ENCODE results near the gene NPAS3. TPM values are rescaled to one million over a fixed set of nuclear protein-coding genes. Genes with fewer than 3 reads are reported as not detected.

NPAS3 gene
- total RNA-seq, 1 experiment from 2014 or later = 0.90 TPM

DNA sequence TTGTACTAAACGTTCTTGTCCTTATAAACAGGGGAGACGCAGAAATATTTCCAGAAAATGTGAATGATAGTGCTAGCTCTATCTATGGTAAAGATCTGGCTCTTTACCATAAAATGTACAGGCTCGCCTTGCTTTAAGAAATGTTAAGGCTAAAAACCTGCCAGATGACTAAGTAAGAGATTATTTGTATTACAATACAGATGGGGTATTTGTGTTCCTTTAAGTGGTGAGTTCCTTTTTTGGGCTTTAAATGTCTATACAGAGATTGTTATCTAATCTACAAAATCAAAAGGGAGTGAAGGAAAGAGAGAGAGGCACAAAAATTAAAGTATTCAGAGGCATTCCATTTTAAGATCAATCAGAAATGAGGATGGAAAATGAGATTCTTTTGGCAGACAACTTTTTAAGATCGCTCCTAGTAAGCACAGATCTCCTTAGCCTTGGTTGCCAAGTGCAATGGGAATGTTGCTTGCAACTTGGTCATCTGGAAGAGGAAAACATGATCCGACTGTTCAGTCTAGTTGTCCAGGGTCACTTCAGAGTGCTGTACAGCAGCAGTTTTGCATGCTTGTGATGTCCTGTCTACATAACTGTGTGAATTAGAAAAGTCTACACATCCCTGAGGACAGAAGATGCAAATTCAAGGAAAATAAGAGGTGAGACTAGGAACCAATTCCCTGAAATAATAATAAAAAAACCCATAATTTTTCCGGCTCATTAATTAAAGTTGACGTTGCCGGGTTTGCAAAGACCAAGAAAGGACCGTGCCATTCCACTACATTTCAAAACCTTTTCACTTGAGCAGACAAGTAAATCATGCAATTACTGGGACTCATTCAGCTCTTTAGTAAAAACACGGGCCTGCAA is 631.4 kb downstream of the NPAS3 start:
- DNase-seq (ENCODE audit: low read depth, low spot score) = no peak
- in situ Hi-C loops (cut with HindIII; ENCODE audit: low pct_unique_long_range_greater_than_20kb, low sequenced_read_pairs) = no loop called here

DNA sequence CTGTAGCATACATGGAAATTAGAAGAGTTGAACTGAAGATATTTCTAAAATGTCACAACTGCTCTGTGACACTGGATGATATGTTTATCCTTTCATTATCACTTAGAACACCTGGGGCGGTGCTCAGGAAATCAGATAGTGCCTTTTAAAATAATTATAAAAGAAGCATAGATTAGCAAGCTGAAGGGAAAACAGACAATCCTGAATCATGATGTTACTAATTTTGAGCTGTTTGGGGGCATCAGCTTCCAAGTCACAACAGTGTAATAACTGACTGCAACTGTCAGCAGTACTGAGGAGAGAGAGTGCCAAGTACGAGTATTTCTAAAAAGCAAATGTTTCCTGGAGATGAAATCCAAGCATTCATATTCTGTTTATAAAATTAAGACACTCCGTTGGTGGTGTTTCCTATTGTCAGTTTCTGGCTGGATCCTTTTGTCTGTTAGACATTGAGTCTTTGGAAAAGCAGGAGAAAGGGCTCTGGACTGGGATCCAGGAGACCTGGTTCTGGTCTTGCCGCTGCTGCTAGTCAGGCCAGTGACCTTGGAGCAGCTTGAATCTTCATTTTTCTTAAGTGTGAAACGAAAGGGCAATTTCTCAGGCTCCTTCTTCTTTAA is 632.1 kb downstream of the NPAS3 start:
- no peak for DNase-seq (ENCODE audit: low read depth, low spot score)
- in situ Hi-C loops (cut with HindIII; ENCODE audit: low pct_unique_long_range_greater_than_20kb, low sequenced_read_pairs) = no loop called here

DNA sequence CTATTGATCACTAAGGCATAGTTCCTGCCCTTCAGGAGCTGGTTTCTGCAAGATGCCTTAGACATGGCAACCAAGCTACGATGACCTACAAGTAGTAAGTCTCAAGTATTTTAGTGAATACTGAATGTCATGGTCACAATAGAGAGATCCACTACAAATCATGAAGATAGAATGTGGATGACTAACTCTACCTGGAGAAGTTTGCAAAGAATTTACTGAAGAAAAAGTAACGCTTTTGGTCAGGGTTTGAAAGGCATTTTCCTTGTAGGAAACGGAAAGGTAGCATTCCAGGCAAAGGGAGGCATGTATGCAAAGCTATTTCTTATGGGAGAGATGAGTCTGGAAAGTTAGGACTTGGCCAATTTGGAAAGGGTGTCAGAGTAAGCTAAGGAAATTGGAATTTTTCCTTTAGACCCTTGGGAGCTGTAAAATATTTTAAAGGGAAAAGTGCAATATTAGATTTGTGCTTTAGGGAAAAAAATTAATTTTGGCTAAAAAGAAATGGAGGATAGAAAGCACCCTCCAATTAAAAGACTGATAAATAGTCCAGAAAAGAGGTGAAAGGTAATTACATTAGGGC is 634.7 kb downstream of the NPAS3 start:
- in situ Hi-C loops (cut with HindIII; ENCODE audit: low pct_unique_long_range_greater_than_20kb, low sequenced_read_pairs) = no loop called here

DNA sequence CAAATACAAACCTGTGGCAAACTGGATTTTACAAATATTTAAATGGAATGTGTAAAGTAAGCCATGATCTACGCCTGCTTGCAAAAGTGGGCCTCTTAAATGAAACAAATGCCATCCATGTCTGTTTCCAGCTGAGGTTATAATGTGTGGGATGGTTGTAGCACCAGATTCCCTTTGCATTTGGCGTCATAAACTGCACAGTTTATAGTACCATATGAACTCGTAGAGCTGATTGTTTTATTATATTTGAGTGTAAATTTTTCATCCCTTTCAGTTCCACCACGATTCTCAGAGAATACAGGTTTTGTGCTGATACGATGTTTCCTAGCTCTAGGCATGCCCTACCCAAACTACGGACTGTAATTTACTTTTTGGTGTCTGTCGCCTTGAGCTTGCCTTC is 637.3 kb downstream of the NPAS3 start:
- in situ Hi-C loops (cut with HindIII; ENCODE audit: low pct_unique_long_range_greater_than_20kb, low sequenced_read_pairs) = no loop called here
- DNase-seq (ENCODE audit: low read depth, low spot score) = no peak

More for the DNA sequence above, 634.7 kb downstream of the NPAS3 start:
- no peak for DNase-seq (ENCODE audit: low read depth, low spot score)

DNA sequence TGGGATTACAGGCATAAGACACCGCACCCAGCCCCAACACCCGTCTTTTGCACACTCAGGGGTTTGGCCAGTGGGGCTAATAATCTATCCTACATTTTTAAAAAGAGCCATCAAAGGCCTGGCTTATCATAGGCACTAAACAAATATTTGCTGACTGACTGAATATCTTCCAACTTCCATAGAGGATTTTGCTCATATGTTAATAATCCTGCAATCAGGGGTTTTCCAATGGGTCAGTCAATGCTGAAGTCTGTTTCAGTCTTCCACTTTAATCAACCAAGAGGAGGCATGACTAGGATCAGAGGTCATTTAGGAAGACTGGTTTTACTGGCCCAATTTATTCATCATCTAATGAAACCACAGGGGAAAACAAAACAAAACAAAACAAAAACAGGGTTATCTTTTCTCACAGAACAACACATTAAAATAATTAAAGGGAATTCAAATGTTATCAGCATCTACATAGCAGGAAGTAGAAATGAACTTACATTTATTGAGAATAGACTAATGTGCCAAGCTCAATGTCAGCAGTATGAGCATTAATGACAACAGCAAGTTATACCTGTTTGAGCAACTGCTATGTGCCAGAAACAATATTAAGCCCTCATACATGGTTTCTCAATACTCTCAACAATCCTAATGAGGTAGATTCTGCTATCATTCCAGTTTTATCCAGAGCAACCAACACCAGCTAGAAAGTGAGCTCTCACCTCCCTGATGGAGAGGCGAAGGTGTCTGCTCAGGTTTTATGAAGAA is 640.0 kb downstream of the NPAS3 start:
- DNase-seq (ENCODE audit: low read depth, low spot score) = no peak
- in situ Hi-C loops (cut with HindIII; ENCODE audit: low pct_unique_long_range_greater_than_20kb, low sequenced_read_pairs) = no loop called here

DNA sequence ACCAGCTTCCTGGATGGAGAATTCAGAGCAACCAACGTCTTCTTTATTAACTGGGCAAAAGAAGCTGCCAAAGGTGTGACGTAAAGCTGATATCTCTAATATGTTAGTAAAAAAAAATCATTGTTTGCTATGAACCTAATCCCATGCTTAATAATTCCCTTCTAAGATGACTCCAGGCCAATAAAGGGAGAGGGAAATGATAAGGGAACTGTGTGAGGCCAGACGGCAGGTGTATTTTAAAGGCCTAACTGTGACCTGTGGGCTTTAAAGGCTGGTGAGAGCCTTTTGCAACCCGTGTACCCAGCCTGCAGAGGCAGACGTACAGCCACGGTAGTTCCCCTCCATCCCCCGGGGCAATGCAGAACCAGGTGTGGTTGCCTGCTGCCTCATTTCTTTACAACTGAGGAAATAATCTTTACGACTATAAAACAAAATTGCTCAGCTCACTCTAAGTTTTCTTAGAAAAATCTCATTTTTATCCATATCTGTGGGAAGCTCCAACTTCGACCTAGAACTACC is 641.6 kb downstream of the NPAS3 start:
- in situ Hi-C loops (cut with HindIII; ENCODE audit: low pct_unique_long_range_greater_than_20kb, low sequenced_read_pairs) = no loop called here

DNA sequence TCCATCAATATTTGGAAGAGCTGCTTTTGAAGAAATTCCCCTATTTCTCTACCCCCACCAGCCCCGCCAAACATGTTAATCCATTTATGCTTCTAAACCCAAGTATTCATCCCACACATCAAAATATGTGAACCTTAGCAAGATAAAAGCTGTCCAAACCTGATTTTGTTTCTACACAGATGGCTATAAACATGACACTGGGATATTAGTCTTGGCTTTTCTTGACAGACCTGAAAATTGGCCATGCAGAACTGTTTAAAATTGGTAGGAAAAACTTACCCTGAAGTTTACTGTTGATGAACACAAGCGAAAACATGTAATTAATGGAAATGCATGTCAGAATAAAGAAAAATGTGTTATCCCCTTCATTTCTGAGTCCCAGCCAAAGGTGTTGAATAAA is 642.2 kb downstream of the NPAS3 start:
- DNase-seq (ENCODE audit: low read depth, low spot score) = no peak
- in situ Hi-C loops (cut with HindIII; ENCODE audit: low pct_unique_long_range_greater_than_20kb, low sequenced_read_pairs) = no loop called here

More for the DNA sequence above, 641.6 kb downstream of the NPAS3 start:
- no peak for DNase-seq (ENCODE audit: low read depth, low spot score)

DNA sequence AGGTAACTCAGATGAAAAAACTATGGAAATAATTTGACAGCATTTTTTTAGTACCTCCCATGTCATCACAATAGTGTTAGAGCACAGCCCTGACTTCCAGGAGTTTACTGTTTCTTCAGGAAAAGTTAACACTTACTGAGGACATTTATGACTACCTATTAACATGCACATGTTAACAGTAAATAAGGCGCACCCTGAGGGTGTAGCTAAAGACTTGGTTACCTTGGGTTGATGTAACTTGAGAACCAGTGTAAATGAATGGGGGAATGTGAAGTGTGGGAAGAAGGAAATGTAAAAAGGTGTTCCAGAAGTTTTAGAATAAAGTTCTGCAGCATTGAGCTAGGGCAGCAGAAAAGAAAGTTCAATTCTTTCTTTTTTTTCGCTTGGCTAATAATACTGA is 646.0 kb downstream of the NPAS3 start:
- in situ Hi-C loops (cut with HindIII; ENCODE audit: low pct_unique_long_range_greater_than_20kb, low sequenced_read_pairs) = no loop called here
- DNase-seq (ENCODE audit: low read depth, low spot score) = no peak

DNA sequence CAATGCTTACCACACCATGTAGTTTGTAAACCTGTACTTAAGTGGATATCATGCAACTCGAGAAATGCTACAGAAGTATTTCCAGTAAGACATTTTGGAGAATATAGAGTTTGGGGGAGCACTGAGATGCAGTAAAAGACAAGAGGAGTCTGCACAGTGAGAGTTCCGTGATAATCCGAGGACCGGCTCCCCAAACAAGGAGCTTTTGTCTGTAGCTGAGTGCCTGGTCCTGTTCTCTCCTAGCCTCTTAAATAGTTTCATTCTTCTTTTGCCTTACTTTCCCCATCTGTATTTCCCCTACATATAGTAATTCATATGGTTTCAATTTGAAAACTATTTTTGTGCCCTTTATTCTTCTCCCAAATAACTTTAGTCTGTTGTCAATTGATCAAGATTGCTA is 648.1 kb downstream of the NPAS3 start:
- in situ Hi-C loops (cut with HindIII; ENCODE audit: low pct_unique_long_range_greater_than_20kb, low sequenced_read_pairs) = no loop called here
- DNase-seq (ENCODE audit: low read depth, low spot score) = no peak

DNA sequence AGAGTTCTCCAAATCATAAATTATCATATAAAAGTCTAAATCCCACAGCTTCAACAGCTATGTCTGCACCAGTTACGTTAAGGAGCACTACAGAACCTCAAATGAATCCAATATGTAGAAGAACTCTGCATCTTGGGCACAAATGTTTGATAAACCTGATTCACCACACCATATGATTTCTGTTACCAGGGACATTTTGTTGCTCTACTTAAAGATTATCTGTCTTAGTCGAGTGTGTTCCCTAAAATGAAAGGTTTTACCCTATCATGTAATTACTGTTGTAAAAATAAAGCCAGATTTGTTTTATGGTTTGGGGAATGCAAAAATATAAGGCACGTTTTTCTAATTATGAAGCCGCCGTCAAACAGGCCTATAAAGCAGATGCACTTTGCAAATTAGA is 649.1 kb downstream of the NPAS3 start:
- in situ Hi-C loops (cut with HindIII; ENCODE audit: low pct_unique_long_range_greater_than_20kb, low sequenced_read_pairs) = no loop called here
- DNase-seq (ENCODE audit: low read depth, low spot score) = no peak

DNA sequence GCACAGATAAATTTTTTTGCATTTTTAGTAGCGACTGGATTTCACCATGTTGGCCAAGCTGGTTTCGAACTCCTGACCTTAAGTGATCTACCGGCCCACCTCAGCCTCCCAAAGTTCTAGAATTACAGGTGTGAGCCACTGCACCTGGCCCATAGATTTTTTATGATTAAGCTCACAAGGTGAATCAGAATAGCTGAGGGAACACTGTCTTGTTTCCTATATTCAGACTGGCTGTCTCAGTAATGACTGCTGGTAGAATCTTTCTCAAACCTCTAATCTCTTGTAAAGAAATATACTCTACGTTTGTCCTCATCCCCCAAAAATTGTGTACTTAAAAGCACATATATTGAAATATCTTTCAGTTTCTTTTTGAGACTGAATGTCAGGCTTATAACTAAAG is 650.1 kb downstream of the NPAS3 start:
- in situ Hi-C loops (cut with HindIII; ENCODE audit: low pct_unique_long_range_greater_than_20kb, low sequenced_read_pairs) = no loop called here
- DNase-seq (ENCODE audit: low read depth, low spot score) = no peak

DNA sequence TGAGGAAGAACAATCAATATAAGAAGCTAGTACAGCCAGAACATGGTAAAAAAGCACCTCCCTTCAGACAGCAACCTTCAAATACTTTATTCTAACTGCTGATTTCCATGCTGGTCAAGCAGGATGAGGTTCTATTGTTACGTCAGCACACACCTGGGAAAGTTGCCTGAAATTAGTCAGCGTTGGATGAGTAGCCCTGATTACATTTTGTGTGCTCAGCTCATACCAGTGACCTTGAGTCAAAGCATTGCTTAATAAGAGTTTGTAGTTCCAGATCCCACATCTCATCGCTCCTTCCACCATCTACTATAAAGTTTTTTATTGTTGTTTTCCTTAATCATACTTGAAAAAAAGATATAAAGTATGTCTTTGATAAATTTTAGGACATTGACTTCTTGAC is 650.7 kb downstream of the NPAS3 start:
- in situ Hi-C loops (cut with HindIII; ENCODE audit: low pct_unique_long_range_greater_than_20kb, low sequenced_read_pairs) = no loop called here
- DNase-seq (ENCODE audit: low read depth, low spot score) = no peak

DNA sequence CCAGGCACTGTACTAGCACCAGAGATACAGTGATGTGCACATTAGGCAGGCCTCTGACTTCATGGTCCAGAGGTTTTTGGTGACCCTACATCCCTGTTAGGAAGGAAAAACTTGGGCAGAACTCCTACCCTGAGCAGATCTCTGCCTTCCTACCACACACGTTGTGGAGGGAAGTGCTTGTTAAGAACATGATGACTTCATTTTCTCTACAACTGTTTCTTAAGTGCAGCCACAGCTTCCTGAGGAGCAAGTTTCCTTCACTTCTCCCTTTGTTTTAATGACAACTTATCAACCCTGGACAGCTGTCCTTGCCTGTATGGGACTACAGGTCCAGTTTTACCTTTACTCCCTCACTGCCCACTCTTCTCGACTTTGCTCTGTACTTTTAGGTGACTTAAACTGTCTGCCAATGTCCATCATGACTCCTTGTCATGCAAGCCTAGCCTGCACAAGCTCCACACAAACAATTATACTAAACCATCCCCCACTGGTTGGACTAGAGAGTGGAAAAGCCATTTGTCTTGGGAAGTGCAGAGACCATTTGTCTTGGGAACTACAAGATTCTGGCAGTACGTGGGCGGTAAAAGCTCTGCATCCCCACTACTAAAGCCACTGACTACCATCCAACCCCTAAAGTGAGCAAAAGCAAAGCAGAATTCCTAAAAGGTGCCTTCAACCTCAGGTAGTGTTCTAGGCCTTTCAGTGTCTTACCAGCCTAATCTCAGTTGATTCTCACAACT is 652.4 kb downstream of the NPAS3 start:
- DNase-seq (ENCODE audit: low read depth, low spot score) = no peak
- in situ Hi-C loops (cut with HindIII; ENCODE audit: low pct_unique_long_range_greater_than_20kb, low sequenced_read_pairs) = no loop called here

DNA sequence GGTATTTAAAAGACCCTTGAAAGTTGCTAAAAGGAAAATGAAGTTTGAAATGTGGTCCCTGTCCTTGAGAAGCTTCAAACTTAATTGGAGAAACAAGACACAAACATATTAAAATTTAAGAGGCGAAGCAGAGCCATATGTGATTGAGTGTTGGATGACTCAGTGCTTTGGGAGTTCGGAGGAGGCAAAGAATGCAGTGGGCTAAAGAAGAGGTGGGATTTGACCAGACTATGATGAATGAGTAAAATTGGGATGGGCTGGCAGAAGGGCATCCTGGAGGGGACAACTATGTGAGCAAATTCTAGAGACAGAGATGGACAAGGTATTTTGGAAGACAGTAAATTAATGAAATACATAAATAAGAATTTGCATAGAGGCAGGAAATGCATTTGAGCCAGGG is 653.6 kb downstream of the NPAS3 start:
- in situ Hi-C loops (cut with HindIII; ENCODE audit: low pct_unique_long_range_greater_than_20kb, low sequenced_read_pairs) = no loop called here
- no peak for DNase-seq (ENCODE audit: low read depth, low spot score)

DNA sequence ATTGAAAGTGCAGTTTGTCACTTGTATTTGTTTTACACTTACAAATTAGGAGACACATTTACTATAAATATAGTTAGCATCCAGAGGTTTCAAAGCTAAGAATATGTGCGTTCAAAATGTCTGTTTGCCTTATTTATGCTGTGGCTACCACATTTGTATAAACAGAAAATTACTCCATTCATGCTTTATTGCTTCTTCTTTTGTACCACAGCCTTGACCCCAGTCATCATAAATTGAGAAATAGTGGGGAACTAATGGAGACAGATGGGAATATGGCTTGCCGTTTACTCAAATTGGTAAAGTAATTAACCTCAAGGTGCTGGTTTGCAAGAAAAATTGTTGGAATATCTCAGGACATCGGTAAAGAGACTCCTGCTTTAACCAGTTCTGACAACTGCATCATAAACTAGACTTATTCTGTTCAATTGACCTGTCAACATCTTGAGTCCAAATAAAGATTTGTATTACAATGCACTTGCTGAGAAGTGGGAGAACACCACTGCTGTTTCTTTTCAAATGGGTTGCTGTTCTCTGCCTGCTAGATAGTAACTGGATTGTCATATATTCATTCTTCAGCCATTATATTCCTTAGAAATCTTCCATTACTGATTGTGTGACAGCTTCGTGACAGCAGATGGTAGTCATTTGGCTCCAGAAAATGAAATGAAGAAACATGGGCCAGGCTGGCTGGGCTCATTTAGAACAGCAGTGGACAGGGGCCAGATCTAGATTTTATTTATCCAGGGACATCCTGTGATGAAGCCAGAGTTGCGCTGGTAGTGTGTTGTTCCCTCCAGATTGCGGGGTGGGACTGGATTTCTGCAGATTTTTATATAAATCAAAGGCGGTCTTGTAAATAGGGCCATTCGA is 657.8 kb downstream of the NPAS3 start:
- DNase-seq (ENCODE audit: low read depth, low spot score) = no peak
- in situ Hi-C loops (cut with HindIII; ENCODE audit: low pct_unique_long_range_greater_than_20kb, low sequenced_read_pairs) = no loop called here

DNA sequence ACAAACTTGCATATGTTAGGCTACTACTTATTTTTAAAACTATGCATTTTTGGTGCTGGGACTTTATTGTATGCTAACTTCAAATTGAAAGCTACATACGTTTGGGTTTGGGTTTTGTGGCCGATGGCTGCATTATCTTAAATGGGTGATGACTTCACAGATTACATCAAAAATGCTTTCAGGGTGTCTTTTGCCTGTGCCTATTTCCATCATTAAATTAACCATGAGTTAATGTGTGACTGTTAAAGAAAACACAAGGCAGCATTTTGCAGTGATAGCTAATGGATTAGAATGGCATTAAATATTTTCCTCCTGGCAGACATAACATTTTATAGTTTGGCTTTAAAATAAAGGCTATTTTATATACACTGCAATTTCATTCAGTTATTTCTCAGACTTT is 659.9 kb downstream of the NPAS3 start:
- in situ Hi-C loops (cut with HindIII; ENCODE audit: low pct_unique_long_range_greater_than_20kb, low sequenced_read_pairs) = no loop called here
- DNase-seq (ENCODE audit: low read depth, low spot score) = no peak

DNA sequence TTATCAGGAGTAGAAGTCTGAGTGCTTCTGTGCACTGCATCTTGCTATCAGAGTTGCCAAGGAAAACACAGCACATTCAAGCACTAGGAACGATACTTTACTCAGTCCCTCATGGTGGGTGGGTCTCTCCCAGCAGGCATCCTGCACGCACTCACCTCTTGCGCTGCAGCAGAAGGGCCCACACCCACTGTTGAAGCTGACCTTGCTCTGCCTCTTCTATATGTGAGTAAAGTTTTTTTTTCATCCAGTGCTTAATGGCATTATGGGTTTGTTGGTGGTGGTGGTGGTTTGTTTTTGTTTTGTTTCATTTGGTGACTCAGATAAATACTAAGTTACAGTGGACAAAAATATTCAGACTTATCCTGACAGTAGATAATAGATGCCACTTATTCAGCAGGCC is 663.7 kb downstream of the NPAS3 start:
- DNase-seq (ENCODE audit: low read depth, low spot score) = no peak
- in situ Hi-C loops (cut with HindIII; ENCODE audit: low pct_unique_long_range_greater_than_20kb, low sequenced_read_pairs) = no loop called here
